Ureter (tissue), 1 donor: Measurements from ENCODE around the gene P2RY1. TPM values are rescaled to one million over a fixed set of nuclear protein-coding genes. Genes with fewer than 3 reads are reported as not detected.
"Not testable (repeated sequence)": the region's sequence is repeated elsewhere in the genome, so short reads cannot be mapped to it uniquely, and the experiment has no call there.

Experiments used
- DNase-seq: peaks from one replicate; pipeline ENCODE4 v3.0.0-alpha.2; 2020; ENCODE audit warnings: low spot score
- total RNA-seq: library from RNA; stranded (reverse); gene quantifications from one replicate; pipeline ENCODE4 v1.2.4, GENCODE V29; 2023
- donor health status: DM: yes; HTN: yes; CAD: no.

The P2RY1 gene
- total RNA-seq, 1 donor from 2014 or later: 9.2 TPM

- DNase-seq: no peak
These were observed 1.3 kb downstream of the P2RY1 start for GRCh38 chr3:152836269-152836668.

GRCh38 chr3:152839511-152839910 is 4.6 kb downstream of the P2RY1 start:
- no peak for DNase-seq

DNA sequence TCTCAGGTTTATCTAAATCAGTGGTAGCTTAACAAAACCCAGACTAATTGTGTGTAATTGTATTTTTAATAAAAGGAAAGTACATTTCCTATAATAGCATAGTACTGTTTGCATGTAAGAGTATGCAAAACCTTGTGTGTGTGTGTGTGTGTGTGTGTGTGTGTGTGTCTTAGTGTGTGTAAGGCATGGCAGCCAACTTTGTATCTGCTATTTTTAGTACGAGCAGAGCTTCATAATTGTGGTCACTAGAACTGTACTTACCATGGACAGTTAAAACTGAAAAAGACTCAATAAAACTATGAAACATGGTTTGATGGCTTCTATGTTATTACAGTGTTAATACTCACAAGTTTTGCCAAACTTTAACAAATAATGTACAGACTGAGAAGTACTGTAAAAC is 6.2 kb downstream of the P2RY1 start:
- DNase-seq: no peak

DNA sequence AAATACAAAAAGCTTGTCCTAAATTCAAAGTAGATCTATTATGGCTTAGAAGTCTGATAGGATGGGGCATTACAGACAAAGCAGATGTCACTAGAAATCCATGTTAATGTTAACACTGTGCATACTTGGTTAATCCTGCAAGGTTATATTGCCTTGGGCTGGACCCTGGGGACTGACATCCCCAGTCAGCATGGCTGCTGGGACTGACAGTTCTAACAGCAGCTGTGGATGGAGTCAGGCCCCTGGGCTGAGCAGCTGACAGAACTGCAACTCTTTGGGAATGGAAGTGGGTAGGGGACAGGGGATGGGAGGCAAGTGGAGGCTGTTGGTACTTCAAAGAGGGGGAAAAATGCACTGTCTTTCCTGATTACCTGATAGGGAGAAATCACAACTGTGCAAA is 7.5 kb downstream of the P2RY1 start:
- DNase-seq: no peak

DNA sequence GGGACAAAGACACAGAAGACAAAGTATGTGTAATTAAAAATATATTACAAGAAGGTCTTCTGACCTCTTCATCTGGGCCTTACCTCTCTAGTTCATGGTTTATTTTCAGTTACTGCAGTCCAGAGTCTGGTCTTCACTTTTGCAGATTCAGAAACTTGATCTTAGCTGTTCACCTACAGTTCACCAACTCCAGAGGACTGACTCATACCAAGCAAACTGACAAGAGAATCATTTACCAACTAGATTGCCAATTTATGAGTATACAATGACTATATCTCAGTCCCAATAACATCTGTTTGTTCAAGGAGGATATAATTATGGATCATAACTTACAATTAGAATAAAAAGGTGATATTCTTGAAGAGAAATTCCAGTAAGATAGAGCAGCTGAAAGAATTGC is 9.0 kb downstream of the P2RY1 start:
- DNase-seq: no peak

- not testable (repeated sequence) for DNase-seq
These were observed 11.8 kb downstream of the P2RY1 start for GRCh38 chr3:152846572-152847202.

- DNase-seq: not testable (repeated sequence)
These were observed 12.7 kb downstream of the P2RY1 start for GRCh38 chr3:152847599-152847998.

DNA sequence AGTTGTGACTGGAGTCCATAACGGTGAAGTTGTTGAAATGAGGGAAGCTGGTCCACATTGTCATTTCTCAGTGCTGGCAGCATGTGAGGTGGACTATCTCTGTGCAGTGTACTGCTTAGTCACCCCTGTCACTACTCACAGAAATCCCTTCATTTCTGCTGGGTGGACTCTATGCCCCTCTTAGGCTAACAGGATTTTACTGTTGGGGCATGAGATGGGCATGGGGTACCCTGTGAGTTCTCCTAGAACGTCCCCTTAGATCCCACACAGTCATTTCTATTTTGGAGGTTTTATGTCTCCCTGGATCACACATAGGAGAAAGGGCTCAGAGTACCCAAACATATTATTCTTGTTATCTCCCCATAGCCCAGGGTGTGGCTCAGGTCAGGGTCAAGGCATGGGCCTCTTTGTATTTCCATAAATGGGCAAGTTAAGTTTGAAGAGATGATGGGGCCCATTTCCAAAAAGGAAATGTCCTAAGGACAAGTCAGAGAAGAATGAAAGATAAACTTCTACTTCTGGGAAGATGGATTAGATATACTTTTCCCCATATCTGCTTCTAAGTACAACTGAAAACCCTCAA is 15.2 kb downstream of the P2RY1 start:
- DNase-seq: no peak

GRCh38 chr3:152853196-152853595 is 18.3 kb downstream of the P2RY1 start:
- no peak for DNase-seq

GRCh38 chr3:152857082-152857481 is 22.2 kb downstream of the P2RY1 start:
- DNase-seq: no peak

DNA sequence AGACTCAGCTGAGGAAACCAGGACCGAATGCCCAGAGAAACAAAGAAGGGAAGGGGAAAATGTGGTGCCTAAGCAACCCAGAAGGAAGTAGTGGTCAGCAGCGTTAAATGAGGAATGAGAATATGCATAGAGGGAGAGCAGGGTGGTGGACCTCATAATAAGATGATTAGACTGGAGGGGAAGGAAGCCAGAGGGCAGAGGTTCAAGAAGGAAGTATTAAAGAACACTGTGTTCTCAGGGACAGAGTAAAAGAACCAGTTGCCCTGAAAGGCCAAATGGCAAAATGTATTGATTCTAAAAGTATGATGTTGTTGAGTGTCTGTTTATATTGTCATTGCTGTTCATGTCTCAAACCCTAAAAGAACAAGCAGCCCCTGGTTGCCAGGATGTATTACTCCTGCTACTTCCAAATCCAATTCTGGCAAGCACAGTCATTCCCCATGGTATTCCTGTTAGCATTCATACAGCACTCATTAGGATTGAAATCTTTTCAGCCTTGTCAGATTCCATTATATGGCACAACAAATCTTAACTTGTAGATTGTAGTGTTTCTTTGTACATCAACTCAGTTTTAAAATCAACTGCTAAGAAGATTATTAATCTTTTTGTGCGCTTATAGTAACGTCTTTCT is 23.4 kb downstream of the P2RY1 start:
- no peak for DNase-seq

- no peak for DNase-seq
These were observed 25.8 kb downstream of the P2RY1 start for GRCh38 chr3:152860736-152861135.

DNA sequence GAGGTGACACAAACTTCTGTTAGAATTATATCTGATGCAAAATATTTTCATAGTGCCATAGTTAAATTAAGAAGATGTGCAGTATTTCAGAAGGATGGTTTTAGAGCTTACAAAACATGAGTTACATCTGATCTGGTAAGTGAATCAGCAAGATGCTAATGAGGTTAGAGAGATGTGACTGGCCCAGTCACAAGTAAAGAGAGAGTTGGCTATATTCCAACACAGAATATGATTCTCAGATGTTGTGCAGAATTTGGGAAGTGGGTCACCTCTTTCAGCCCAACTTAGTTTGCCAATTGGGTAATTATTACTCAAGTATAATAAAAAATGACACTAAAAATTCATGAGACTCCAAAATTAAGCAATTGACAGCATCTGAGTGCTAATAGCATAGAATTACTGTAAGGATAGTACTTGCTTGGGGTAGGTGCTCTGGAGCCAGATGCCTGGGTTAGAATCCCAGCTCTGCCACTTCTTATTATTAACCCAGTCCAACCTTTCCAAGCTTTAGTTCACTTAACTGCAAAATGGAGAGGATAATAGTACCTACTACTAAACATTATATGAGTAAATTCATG is 30.8 kb downstream of the P2RY1 start:
- no peak for DNase-seq

DNA sequence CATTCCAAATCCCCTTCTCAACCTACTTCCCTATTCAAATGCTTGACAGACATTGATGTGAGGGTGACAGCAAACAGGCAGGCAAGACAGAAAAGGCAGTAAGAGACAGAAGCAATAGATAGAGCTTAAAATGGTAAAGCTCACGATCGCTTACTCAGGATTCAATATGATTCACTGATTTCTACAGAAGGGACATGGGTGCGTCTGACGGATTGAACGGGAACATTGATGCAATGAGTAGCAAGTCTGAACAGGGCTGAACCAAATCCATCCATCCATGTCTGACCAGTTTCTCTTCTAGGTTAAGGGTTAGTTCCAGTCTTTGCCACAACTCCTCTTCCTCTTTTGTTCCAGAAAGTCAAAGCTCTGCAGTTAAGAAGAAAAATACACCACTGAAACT is 35.1 kb downstream of the P2RY1 start:
- peak; percentile 48 for DNase-seq

GRCh38 chr3:152873314-152873713 is 38.4 kb downstream of the P2RY1 start:
- DNase-seq: not testable (repeated sequence)

DNA sequence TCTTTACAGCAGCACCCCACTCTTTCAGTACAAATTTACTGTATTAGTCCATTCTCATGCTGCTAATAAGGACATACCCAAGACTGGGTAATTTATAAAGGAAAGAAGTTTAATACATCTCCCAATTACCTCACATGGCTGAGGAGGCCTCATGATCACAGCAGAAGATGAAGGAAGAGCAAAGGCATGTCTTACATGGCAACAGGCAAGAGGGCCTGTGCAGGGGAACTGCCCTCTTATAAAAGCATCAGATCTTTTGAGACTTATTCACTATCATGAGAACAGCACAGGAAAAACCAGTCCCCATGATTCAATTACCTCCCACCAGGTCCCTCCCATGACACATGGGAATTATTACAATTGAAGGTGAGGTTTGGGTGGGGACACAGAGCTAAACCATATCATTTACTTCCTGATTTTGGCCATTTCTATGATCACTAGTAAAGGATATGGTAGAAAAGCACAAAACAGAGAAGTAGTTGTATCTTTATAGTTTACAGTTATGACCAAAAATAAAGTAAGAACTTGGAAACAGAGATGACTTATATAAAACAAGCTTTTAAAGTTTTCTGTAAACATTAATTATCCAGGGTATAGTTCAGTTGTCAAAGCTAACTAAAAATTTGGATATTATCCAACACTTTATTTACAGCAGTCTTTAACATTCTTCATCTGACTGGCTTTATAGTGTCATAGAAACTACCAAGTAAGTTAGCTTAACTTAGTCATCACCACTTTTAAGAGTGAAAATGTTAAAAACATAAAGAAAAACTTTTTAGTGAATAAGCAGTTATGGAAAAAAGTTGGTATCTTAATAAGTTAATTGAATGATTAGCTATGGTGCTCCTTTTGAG is 40.2 kb downstream of the P2RY1 start:
- no peak for DNase-seq

DNA sequence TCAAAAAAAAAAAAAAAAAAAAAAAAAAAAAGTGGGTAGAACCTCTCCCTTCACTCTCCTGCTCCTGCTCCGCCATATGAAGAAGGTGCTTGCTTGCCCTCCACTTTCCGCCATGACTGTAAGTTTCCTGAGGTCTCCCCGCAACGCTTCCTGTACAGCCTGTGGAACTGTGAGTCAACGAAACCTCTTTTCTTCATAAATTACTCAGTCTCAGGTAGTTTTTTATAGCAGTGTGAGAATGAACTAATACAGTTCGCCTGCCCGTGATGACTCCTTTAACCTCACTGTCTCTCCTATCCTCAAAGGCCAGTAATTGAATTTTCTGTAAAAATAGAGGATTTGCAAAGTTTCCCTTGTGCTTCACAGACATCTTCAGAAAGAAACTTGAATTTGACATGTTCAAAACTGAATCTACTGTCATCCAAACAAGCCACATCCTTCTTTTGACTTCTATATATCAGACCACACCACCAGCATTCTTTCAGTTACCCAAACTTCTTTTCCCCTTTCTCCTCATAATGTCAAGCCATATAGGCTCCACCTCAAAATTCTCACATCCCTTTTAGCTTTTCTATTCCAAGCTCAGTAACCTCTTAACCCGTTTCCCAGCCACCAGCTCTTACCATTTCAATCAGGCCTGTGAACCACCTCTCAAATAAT is 44.3 kb downstream of the P2RY1 start:
- no peak for DNase-seq

DNA sequence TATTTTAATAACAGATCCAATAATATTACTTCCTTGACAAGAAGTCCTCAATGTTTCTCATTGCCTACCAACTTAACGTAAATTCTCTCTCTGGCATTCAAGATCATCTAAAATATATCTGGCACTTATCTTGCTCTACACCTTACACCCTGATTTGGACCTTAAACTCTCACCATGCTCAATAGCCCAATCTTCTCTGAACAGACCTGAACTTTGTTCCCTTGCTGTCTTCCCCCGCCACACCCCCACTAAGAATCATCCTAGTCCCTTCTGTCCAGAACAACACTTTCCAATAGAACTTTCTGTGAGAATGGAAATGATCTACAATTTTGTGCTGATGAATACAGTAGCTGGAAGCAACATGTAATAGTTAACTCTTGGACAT is 44.9 kb downstream of the P2RY1 start:
- no peak for DNase-seq

GRCh38 chr3:152885076-152885475 is 50.1 kb downstream of the P2RY1 start:
- DNase-seq: no peak
